GM15510 (cell line): ENCODE results near the gene SPECC1.

ENCODE experiments used
- POLR2A ChIP-seq: IDR thresholded peaks from 3 replicates; pipeline ENCODE4 v1.6.1; 2011; ENCODE audit warnings: borderline replicate concordance; ENCODE audit not compliant: insufficient read length; ENCODE audit errors: extremely low read depth

Gene SPECC1

DNA sequence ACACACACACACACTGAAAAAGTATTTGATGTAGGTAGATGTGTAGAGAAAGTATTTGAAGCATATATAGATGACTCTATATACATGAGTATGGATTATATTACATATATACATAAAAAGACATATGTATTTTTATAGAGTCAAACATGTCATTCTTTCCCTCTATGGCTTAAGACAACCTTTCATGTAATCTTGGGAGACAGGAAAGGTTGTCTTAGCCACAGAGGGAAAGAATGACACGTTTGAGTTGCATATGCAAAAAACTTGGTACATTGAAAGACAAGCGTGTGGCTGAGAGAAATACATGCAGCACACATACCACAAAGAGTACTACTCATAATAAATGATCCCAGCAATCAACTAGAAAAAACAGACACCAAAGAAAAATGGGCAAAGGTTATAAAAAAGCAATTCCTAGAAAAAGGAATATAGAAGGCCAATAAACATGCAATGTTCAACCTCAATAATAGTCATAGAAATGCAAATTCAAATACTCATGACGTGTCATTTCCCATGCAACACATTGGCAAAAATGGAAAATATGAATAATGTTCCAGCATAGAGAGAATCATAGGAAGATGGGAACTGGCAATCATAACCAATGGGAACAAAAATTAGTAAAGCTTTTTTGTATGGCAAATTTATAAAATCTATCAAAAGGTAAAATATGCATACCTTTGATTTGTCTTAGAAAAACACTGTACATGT lies 69.0 kb downstream of the SPECC1 start:
- TF ChIP-seq POLR2A: no peak

DNA sequence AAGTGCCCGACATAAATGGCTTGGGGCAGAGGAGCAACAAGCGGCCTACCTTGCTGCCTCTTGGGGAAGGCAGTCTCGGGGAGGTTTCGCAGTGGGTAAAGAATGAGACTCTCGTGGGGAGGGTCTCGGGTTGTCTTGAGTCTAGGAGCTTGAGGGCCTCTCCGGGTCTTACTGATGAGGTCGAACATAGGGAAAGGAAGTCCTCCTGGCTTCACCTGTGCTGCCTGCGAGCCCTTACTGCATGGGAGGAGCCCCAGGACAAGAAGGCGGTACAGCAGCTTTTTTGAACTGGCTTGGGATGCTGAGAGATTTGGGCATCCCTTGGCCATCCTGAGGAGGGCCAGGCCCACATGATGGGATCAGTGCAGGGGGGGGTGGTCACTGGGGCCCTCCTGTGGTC lies 71.4 kb downstream of the SPECC1 start:
- no peak for TF ChIP-seq POLR2A

DNA sequence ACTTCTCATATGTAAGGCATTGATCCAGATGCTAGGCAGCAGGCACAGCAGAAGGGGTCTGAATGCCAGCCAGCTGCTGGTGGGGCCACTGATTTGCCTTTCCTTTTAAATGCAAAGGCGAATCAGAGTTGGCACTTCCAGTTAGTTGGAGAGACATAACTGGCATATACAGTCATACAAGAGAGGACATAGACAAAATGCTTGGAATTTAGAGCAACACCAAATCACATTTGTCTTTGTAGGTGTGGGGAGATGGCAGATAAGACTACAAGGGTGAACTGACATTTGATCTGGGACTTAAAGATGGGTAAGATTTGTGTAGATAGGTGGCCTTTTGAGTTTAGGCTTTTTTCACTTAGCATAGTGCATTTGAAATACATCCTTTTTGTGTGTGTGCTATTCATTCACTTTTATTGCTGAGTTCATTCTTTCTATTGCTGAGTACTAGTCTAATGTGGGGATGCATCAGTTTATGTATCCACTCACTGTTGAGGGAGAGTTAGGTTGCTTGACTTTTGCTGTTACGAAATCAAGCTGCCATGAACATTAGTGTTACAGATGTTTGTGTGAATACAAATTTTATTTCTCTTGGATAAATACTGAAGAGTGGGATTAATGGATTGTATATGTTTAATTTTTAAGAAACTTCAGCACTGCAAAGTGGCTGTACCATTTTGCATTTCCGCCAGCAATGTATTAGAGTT lies 74.1 kb downstream of the SPECC1 start:
- no peak for TF ChIP-seq POLR2A

GRCh38 chr17:20084621-20085282 lies 75.6 kb downstream of the SPECC1 start:
- TF ChIP-seq POLR2A: no peak

GRCh38 chr17:20085283-20085845 lies 76.2 kb downstream of the SPECC1 start:
- no peak for TF ChIP-seq POLR2A

DNA sequence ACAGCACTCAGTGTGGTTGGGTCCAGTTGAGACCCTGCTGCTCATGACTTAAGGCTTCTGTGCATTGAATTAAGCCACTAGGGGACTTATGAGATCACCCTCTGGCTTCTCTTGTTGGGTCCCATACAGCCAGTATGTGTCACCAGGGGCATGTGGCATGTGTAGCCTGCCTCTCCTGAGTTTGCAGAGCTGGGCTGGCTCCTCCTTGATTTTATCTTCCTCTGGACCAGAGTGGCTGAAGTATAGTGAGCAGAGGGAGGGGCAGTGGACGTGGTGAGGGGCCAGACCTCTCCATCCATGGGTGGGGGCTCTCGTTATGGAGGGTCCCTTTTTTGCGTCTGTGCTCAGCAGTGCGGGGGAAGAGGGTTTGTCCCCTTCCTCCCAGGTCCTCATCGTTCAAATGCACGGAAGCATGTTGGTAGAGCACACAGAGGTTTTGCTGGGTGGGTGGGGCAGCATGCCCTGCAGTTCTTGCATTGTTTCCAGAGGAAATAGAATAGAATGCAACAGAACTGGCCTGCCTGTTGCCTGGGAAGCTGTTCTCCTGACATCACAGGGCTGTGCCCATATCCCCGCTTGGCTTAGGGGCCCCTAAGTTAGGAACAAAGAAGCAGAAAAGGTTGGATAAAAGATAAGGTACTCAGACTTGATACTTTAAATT lies 77.4 kb downstream of the SPECC1 start:
- TF ChIP-seq POLR2A: no peak

DNA sequence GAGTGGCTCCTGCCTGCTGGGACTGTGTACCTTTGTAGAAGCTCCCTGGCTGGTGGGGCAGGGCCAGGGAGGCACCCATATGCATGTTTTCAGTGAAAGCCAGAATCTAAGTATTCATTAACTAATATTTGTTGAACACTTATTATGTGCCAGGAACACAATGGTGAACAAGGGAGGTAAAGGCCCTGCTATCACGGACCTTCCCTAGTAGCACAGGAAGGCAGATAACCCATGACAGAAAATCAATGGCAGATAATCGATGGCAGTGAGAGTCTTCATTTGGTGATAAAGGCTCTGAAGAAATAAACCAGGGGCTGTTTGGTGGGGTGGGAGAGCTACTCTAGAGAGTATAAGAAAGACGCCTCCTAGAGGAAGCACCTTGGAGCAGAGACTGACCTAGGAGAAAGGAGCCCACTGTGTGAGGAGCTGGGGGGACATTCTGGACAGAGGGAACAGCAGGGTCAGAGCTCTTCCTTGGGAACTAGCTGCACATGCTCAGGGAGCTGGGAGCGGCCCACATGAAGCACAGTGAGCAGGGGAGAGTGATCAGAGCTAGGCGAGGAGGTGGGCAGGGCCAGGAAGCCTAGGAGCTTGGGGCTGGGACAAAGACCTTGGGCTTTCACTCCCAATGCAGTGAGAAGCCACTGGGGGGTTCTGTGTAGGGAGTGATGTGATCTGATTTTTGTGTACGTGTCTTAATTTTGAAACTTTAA lies 78.5 kb downstream of the SPECC1 start:
- no peak for TF ChIP-seq POLR2A

GRCh38 chr17:20089756-20090547 lies 80.8 kb downstream of the SPECC1 start:
- no peak for TF ChIP-seq POLR2A

GRCh38 chr17:20091174-20092029 lies 82.2 kb downstream of the SPECC1 start:
- TF ChIP-seq POLR2A: no peak

DNA sequence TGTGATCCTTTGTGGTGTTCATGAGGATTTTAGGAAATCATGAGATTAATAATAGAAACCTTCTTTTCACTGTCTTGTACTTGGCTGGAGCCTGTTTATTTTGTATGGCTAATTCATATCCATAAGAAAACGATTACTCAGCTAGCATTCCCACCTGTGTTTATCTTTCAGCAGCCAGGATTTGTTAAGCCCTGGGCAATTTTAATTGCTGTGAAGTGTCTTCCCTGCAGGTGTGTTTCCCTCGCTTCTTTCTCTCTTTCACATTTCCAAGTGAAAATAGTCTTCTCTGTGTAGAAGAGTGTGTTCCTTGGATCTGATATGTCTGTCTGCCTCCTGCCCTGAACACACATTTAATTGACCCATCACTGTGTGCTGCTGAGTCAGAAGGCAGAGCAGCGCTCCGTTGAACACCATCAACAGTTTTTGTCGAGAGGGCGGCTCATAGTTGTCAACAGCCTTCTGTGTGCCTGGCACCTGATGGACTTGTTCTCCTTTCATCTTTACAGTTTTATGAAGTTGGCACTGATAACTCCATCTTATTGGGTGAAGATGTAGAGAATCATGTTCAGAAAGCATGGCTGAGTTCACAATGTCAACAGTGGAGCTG lies 83.2 kb downstream of the SPECC1 start:
- TF ChIP-seq POLR2A: no peak

- TF ChIP-seq POLR2A: no peak
Measured at GRCh38 chr17:20092973-20093626, 83.9 kb downstream of the SPECC1 start.

DNA sequence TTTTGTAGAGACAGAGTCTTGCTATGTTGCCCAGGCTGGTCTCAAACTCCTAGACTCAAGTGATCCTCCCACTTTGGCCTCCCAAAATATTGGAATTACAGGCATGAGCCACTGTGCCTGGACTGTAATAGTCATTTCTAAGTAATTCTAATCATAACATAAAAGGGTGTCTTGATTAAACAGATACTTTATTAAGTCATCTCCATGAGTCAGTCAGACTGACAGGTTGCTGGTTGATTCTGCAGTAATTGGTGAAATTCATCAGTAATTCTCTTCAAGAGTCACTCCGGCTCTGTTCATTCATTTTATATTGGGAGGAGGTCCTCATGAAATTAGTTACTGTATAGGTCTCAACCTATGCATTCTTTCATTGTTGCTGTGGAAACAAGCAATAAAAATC lies 85.6 kb downstream of the SPECC1 start:
- TF ChIP-seq POLR2A: no peak
